ENCODE data around the gene SYNDIG1L. TPM values are rescaled to one million over a fixed set of nuclear protein-coding genes. Genes with fewer than 3 reads are reported as not detected.

SYNDIG1L gene
- total and polyA plus RNA-seq, 2 donors (not counting 3 experiments of a cell fraction or from before 2014, with no cell fraction given) = not detected

DNA sequence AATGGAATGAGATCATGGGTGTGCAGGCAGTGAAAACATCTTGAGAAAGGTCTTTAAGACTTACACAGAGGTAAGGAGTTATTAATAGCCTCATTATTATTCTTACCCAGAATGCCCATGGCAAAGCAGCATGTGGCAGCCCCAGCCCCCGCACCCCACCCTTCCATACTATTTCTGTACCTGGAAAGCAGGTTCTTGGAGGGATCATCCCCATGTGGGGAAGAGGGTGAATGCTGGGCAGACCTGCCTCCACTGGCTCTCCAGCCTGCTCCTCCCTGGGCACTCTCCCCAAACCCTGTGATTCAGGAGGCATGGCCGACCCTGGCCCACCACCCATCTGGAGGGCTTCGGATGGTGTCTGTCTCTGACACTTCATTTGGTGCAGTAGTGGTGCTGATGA is 38.8 kb upstream of the SYNDIG1L start:
- Histone ChIP-seq H3K27me3 (ENCODE audit: control insufficient read depth in 2 of 2, insufficient read depth in 2 of 2, low read length in 2 of 2) (peaks cover 0 to 3% of the 10 kb centered on the region in 2 experiments), H3K27ac (ENCODE audit: insufficient read depth, low read depth, low read length) (no peak overlapping the region), H2AFZ (ENCODE audit: low read depth, low read length) (no peak overlapping the region), H3K36me3 (ENCODE audit: control insufficient read depth in 2 of 2, extremely low read depth in 1 of 2, insufficient read depth in 2 of 2, low read length in 2 of 2) (no peaks in the 10 kb centered on the region), H3K4me1 (ENCODE audit: control insufficient read depth, extremely low read depth, insufficient read depth, low read length) (peaks cover 7% of the 10 kb centered on the region), H3K79me2 (ENCODE audit: control insufficient read depth, insufficient read depth, low read length) (no peaks in the 10 kb centered on the region), H3K9me1 (replicated peaks; ENCODE audit: control insufficient read depth, extremely low read depth, insufficient read depth, low read length) (no peaks in the 10 kb centered on the region), H3K4me3 (replicated peaks in 1 of 3; ENCODE audit: insufficient read depth in 1 of 3, low read depth in 1 of 3, low read length in 3 of 3) (no peak overlapping the region), H3K9me3 (replicated peaks; ENCODE audit: control insufficient read depth, insufficient read depth, low read length) (no peaks in the 10 kb centered on the region), H3K4me2 (ENCODE audit: insufficient read depth, low read length) (no peak overlapping the region), H3K9ac (replicated peaks; ENCODE audit: extremely low read depth, insufficient read depth, low read length) (no peak overlapping the region), H4K20me1 (replicated peaks; ENCODE audit: control insufficient read depth, extremely low read depth, insufficient read depth, low read length) (no peaks in the 10 kb centered on the region)
- intact Hi-C loops (cut with micrococcal nuclease) = loop anchor here (5.0 kb wide), 1 partner anchor 278 kb away; no protein-coding TSS in a partner anchor
- CTCF ChIA-PET = interaction anchor here (1.2 to 1.4 kb wide), 2 partner anchors 19 to 21 kb away, joined by 3 to 4 read pairs; no protein-coding TSS in a partner anchor
- dilution Hi-C loops (cut with MboI; ENCODE audit: extremely low pct_ligation_motif_present, low sequenced_read_pairs) = no loop called here
- no peak for DNase-seq (ENCODE audit: low read depth, low spot score)
- BruUV-seq (replicated peaks) = no TSS peak
- FAIRE-seq = no peak
- TF ChIP-seq, protein P1, sequence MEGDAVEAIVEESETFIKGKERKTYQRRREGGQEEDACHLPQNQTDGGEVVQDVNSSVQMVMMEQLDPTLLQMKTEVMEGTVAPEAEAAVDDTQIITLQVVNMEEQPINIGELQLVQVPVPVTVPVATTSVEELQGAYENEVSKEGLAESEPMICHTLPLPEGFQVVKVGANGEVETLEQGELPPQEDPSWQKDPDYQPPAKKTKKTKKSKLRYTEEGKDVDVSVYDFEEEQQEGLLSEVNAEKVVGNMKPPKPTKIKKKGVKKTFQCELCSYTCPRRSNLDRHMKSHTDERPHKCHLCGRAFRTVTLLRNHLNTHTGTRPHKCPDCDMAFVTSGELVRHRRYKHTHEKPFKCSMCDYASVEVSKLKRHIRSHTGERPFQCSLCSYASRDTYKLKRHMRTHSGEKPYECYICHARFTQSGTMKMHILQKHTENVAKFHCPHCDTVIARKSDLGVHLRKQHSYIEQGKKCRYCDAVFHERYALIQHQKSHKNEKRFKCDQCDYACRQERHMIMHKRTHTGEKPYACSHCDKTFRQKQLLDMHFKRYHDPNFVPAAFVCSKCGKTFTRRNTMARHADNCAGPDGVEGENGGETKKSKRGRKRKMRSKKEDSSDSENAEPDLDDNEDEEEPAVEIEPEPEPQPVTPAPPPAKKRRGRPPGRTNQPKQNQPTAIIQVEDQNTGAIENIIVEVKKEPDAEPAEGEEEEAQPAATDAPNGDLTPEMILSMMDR (IDR thresholded peaks at IDR 0.05; ENCODE audit: extremely low read depth in 1 of 2, insufficient read depth in 1 of 2, low read depth in 1 of 2, low read length in 2 of 2) = no peak
- TF ChIP-seq MYC (IDR thresholded peaks at IDR 0.05; ENCODE audit: low read depth, low read length) (no peak), EZH2 (IDR thresholded peaks at IDR 0.05; ENCODE audit: borderline replicate concordance, low read depth, low read length, severe bottlenecking) (no peak), GATA2 (IDR thresholded peaks at IDR 0.05; ENCODE audit: insufficient read depth, insufficient read length, low read depth, low read length) (no peak), POLR2A (IDR thresholded peaks at IDR 0.05; ENCODE audit: low read depth, low read length) (no peak), JUN (IDR thresholded peaks at IDR 0.05; ENCODE audit: borderline replicate concordance, insufficient read depth, insufficient read length, low read depth) (no peak), FOS (IDR thresholded peaks at IDR 0.05; ENCODE audit: borderline replicate concordance, insufficient read depth, low read length) (no peak), POLR2AphosphoS5 (IDR thresholded peaks at IDR 0.05; ENCODE audit: insufficient read depth, low read depth, low read length) (no peak)
- TF ChIP-seq, protein P2, sequence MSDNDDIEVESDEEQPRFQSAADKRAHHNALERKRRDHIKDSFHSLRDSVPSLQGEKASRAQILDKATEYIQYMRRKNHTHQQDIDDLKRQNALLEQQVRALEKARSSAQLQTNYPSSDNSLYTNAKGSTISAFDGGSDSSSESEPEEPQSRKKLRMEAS (IDR thresholded peaks at IDR 0.05; ENCODE audit: insufficient read depth, insufficient read length) = no peak
- POLR2A ChIA-PET = no interaction called here
